A673 (cell line): ENCODE data around the gene FAM20B. TPM values are rescaled to one million over a fixed set of nuclear protein-coding genes. Genes with fewer than 3 reads are reported as not detected.
"Not testable (repeated sequence)": the region's sequence is repeated elsewhere in the genome, so short reads cannot be mapped to it uniquely, and the experiment has no call there.

ENCODE experiments used
- BruUV-seq: library from RNA; stranded (reverse); fragments of 400-500 nt; replicated peaks from 2 replicates; lab custom pipeline; 2021; lab: Mats Ljungman, UMichigan
- CTCF ChIA-PET: fragments of 300-600 bp; sonication (Branson Sonifier 250); formaldehyde crosslinking; loops from one replicate; lab custom pipeline; 2022; ENCODE audit warnings: antibody characterized with exemption; lab: Charles Lee
- POLR2A ChIA-PET: fragments of 300-600 bp; sonication (Branson Sonifier 250); formaldehyde crosslinking; loops from one replicate; lab custom pipeline; 2022; ENCODE audit warnings: antibody characterized with exemption; ENCODE audit not compliant: low non-redundant PET; lab: Charles Lee
- DNase-seq: peaks from one replicate; pipeline ENCODE4 v3.0.0-alpha.2; 2015; ENCODE audit warnings: low spot score
- H3K27ac ChIP-seq: fragments of 200-600 bp; sonication (generic); 2 replicates; pipeline ENCODE4 v1.5.1; 2016; ENCODE audit warnings: mixed run types, low read depth, mild to moderate bottlenecking, mixed read lengths, antibody characterized with exemption, low read length; ENCODE audit not compliant: poor library complexity, severe bottlenecking
- H3K27me3 ChIP-seq: fragments of 200-600 bp; sonication (generic); replicated peaks from 2 replicates; pipeline ENCODE4 v1.6.1; 2017; ENCODE audit warnings: mixed run types, low read depth, mild to moderate bottlenecking, mixed read lengths, antibody characterized with exemption, low read length; ENCODE audit not compliant: insufficient read depth, poor library complexity
- H3K36me3 ChIP-seq: fragments of 200-600 bp; sonication (generic); 2 replicates; pipeline ENCODE4 v1.6.1; 2016; ENCODE audit warnings: mixed run types, mild to moderate bottlenecking, mixed read lengths, antibody characterized with exemption, low read length; ENCODE audit not compliant: insufficient read depth, poor library complexity, severe bottlenecking
- H3K4me1 ChIP-seq: fragments of 200-600 bp; sonication (generic); 2 replicates; pipeline ENCODE4 v1.6.1; 2017; ENCODE audit warnings: mixed run types, mild to moderate bottlenecking, mixed read lengths, antibody characterized with exemption, low read length; ENCODE audit not compliant: insufficient read depth, poor library complexity, severe bottlenecking
- H3K4me3 ChIP-seq: fragments of 200-600 bp; sonication (generic); 2 replicates; pipeline ENCODE4 v1.5.1; 2016; ENCODE audit warnings: low read depth, mixed run types, mild to moderate bottlenecking, mixed read lengths, low read length; ENCODE audit not compliant: poor library complexity, severe bottlenecking
- H3K9me3 ChIP-seq: fragments of 200-600 bp; sonication (generic); 2 replicates; pipeline ENCODE4 v1.6.1; 2016; ENCODE audit warnings: mixed run types, low read depth, mild to moderate bottlenecking, mixed read lengths, antibody characterized with exemption, low read length; ENCODE audit not compliant: poor library complexity, severe bottlenecking
- CTCF ChIP-seq: fragments of 300-800, 200-600 bp; sonication (generic); conservative IDR thresholded peaks from 2 replicates; pipeline ENCODE4 v1.5.1; 2017; ENCODE audit warnings: low read depth, mild to moderate bottlenecking, antibody characterized with exemption, low read length, moderate library complexity, mixed read lengths
- EZH2 ChIP-seq: fragments of 200-600 bp; sonication (generic); IDR thresholded peaks from 2 replicates; pipeline ENCODE4 v1.6.1; 2017; ENCODE audit warnings: borderline replicate concordance, low read depth, mild to moderate bottlenecking, mixed read lengths, antibody characterized with exemption, low read length; ENCODE audit not compliant: poor library complexity, severe bottlenecking
- intact Hi-C: fragments of 100-400 bp; cut with micrococcal nuclease; formaldehyde crosslinking; loops from one replicate; pipeline ENCODE4 v1.10.0; 2022; ENCODE audit not compliant: unreplicated experiment
- total RNA-seq: library from RNA; stranded (reverse); gene quantifications from 2 replicates; pipeline ENCODE4 v1.2.3, GENCODE V29; 2021

The FAM20B gene
- total RNA-seq, 1 experiment from 2014 or later, result 43.3 TPM

DNA sequence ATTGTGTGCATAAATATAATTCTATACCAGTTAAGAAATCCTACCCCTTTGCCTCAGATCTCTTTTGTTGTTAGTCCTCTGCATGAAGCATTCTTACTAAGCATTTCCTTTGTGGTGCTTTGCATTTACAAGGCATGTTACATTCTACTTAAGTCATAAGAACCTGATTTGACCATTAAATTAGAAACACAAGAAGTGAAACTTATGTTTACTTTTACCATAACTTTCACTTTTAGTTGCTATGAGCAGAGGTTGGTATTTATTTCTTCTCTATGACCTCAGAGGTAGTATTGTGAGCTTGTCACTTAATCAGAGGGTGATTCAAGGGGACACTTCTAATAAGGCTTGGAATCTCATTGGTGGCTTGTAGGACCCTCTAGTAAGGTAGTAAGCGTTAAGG is 9.0 kb downstream of the FAM20B start:
- no peaks in the 10 kb centered on the region for H3K36me3 ChIP-seq
- no peaks in the 10 kb centered on the region for H3K27me3 ChIP-seq
- no peaks in the 10 kb centered on the region for H3K9me3 ChIP-seq
- peaks cover 20% of the 10 kb centered on the region for H3K4me1 ChIP-seq
- intact Hi-C loops, result no loop called here
- no TSS peak for BruUV-seq
- H3K27ac ChIP-seq, result no peak overlapping the region
- ChIA-PET CTCF (no interaction called here), POLR2A (no interaction called here)
- no peak overlapping the region for H3K4me3 ChIP-seq
- TF ChIP-seq CTCF (no peak), EZH2 (no peak)
- DNase-seq, result no peak

- ChIA-PET POLR2A (interaction anchor here (0.7 kb wide), 1 partner anchor 577 kb away, joined by 3 read pairs; no protein-coding TSS in a partner anchor), CTCF (no interaction called here)
- H3K4me3 ChIP-seq, result no peak overlapping the region
- no peaks in the 10 kb centered on the region for H3K36me3 ChIP-seq
- no TSS peak for BruUV-seq
- peaks cover 20% of the 10 kb centered on the region for H3K4me1 ChIP-seq
- no peak overlapping the region for H3K27ac ChIP-seq
- no peaks in the 10 kb centered on the region for H3K27me3 ChIP-seq
- intact Hi-C loops, result no loop called here
- H3K9me3 ChIP-seq, result no peaks in the 10 kb centered on the region
- DNase-seq, result no peak
- TF ChIP-seq EZH2 (no peak), CTCF (no peak)
These were observed 11.3 kb downstream of the FAM20B start for GRCh38 chr1:179036844-179037465.

- CTCF ChIA-PET, result interaction anchor here (0.7 kb wide), 1 partner anchor 739 kb away, joined by 3 read pairs; no protein-coding TSS in a partner anchor
- no peak for DNase-seq
- BruUV-seq, result no TSS peak
These were observed 13.0 kb downstream of the FAM20B start for GRCh38 chr1:179038528-179039281.

GRCh38 chr1:179039502-179040174 is 13.9 kb downstream of the FAM20B start:
- BruUV-seq, H3K9me3 ChIP-seq, H3K27ac ChIP-seq, intact Hi-C loops, H3K27me3 ChIP-seq, POLR2A ChIA-PET, H3K4me3 ChIP-seq, DNase-seq, H3K36me3 ChIP-seq, CTCF ChIA-PET: not testable (repeated sequence)
- H3K4me1 ChIP-seq, result peaks cover 16% of the 10 kb centered on the region

More at GRCh38 chr1:179038528-179039281, 13.0 kb downstream of the FAM20B start:
- POLR2A ChIA-PET, result interaction anchor here (0.6 to 0.7 kb wide), 2 partner anchors 10 to 162 kb away, joined by 3 to 8 read pairs; no protein-coding TSS in a partner anchor
- H3K4me3 ChIP-seq, result no peak overlapping the region
- no peak overlapping the region for H3K27ac ChIP-seq
- intact Hi-C loops, result no loop called here
- peaks cover 20% of the 10 kb centered on the region for H3K4me1 ChIP-seq
- H3K27me3 ChIP-seq, result no peaks in the 10 kb centered on the region
- no peak for TF ChIP-seq EZH2
- no peaks in the 10 kb centered on the region for H3K9me3 ChIP-seq
- no peaks in the 10 kb centered on the region for H3K36me3 ChIP-seq

- CTCF ChIA-PET, H3K36me3 ChIP-seq, H3K27ac ChIP-seq, DNase-seq, H3K27me3 ChIP-seq, intact Hi-C loops, H3K4me3 ChIP-seq, POLR2A ChIA-PET, BruUV-seq, H3K9me3 ChIP-seq: not testable (repeated sequence)
- peaks cover 13% of the 10 kb centered on the region for H3K4me1 ChIP-seq
These were observed 14.5 kb downstream of the FAM20B start for GRCh38 chr1:179040175-179040551.
